Measurements from ENCODE around the gene CHRD. TPM values are rescaled to one million over a fixed set of nuclear protein-coding genes. Genes with fewer than 3 reads are reported as not detected.
A peak's percentile ranks its signal among the peaks of the same experiment; 100 is the strongest.

CHRD gene
- total and polyA plus RNA-seq, 7 donors, result 0.23 to 16.3 (median 5.7) TPM

- Histone ChIP-seq H3K36me3 (no peaks in the 10 kb centered on the region), H3K4me3 (no peak overlapping the region), H3K9me3 (no peaks in the 10 kb centered on the region), H3K4me1 (no peaks in the 10 kb centered on the region), H3K27me3 (no peaks in the 10 kb centered on the region), H3K27ac (no peak overlapping the region)
- 83 to 90% methylated on average over 4 of the region's 4 CpGs for WGBS, 2 donors
- intact Hi-C loops (cut with DNase I), result loop anchor here (5.0 kb wide), 1 partner anchor 127 kb away; no protein-coding TSS in a partner anchor
- TF ChIP-seq POLR2AphosphoS5 (IDR thresholded peaks at IDR 0.05) (no peak), POLR2A (IDR thresholded peaks at IDR 0.05) (no peak), EP300 (IDR thresholded peaks at IDR 0.05) (no peak), CTCF (IDR thresholded peaks at IDR 0.05) (no peak)
- no peak for DNase-seq
These were observed 35.3 kb downstream of the CHRD start for GRCh38 chr3:184415203-184415490.

- Histone ChIP-seq H3K36me3 (no peaks in the 10 kb centered on the region), H3K4me3 (no peak overlapping the region), H3K9me3 (peaks cover 0 to 3% (median 1%) of the 10 kb centered on the region in 4 donors), H3K27ac (no peak overlapping the region), H3K27me3 (no peaks in the 10 kb centered on the region), H3K4me1 (no peaks in the 10 kb centered on the region)
- TF ChIP-seq POLR2A (IDR thresholded peaks at IDR 0.05), result no peak
- no peak for TF ChIP-seq POLR2AphosphoS5 (IDR thresholded peaks at IDR 0.05)
- TF ChIP-seq EP300 (IDR thresholded peaks at IDR 0.05), result no peak
- TF ChIP-seq CTCF (IDR thresholded peaks at IDR 0.05), result peak; percentile 45 to 69 (median 64)
- intact Hi-C loops (cut with DNase I), result loop anchor here (5.0 kb wide), 1 partner anchor 125 kb away; no protein-coding TSS in a partner anchor
- DNase-seq, result peak; percentile 81
- WGBS, 2 donors, result 24 to 36% methylated on average over 14 of the region's 14 CpGs
These were observed 37.9 kb downstream of the CHRD start for GRCh38 chr3:184417619-184418327.

GRCh38 chr3:184419171-184419570 is 39.3 kb downstream of the CHRD start:
- no peak overlapping the region for H3K4me3 ChIP-seq
- TF ChIP-seq POLR2A (IDR thresholded peaks at IDR 0.05), result no peak
- no peak for TF ChIP-seq CTCF (IDR thresholded peaks at IDR 0.05)
- H3K27me3 ChIP-seq, result no peaks in the 10 kb centered on the region
- DNase-seq, result no peak
- no peaks in the 10 kb centered on the region for H3K4me1 ChIP-seq
- intact Hi-C loops (cut with DNase I), result loop anchor here (5.0 kb wide), 1 partner anchor 123 kb away; no protein-coding TSS in a partner anchor
- no peak overlapping the region for H3K27ac ChIP-seq
- H3K9me3 ChIP-seq, result peaks cover 0 to 5% (median 1%) of the 10 kb centered on the region in 4 donors
- WGBS, 2 donors, result 81 to 82% methylated on average over 5 of the region's 5 CpGs
- H3K36me3 ChIP-seq, result no peaks in the 10 kb centered on the region

- Histone ChIP-seq H3K9me3 (peaks cover 0 to 5% (median 1%) of the 10 kb centered on the region in 4 donors), H3K27ac (no peak overlapping the region), H3K4me1 (no peaks in the 10 kb centered on the region), H3K4me3 (no peak overlapping the region), H3K36me3 (no peaks in the 10 kb centered on the region), H3K27me3 (no peaks in the 10 kb centered on the region)
- 72 to 89% methylated on average over 3 of the region's 3 CpGs for WGBS, 2 donors
- DNase-seq, result no peak
- intact Hi-C loops (cut with DNase I), result no loop called here
- TF ChIP-seq POLR2AphosphoS5 (IDR thresholded peaks at IDR 0.05), result no peak
- TF ChIP-seq EP300 (IDR thresholded peaks at IDR 0.05), result no peak
- TF ChIP-seq CTCF (IDR thresholded peaks at IDR 0.05), result no peak
- TF ChIP-seq POLR2A (IDR thresholded peaks at IDR 0.05), result no peak
These were observed 43.7 kb downstream of the CHRD start for GRCh38 chr3:184423561-184423960.

- 89 to 90% methylated on average over 12 of the region's 12 CpGs for WGBS, 2 donors
- Histone ChIP-seq H3K4me1 (no peaks in the 10 kb centered on the region), H3K27ac (no peak overlapping the region), H3K27me3 (no peaks in the 10 kb centered on the region), H3K36me3 (no peaks in the 10 kb centered on the region), H3K9me3 (peaks cover 0 to 5% (median 1%) of the 10 kb centered on the region in 4 donors), H3K4me3 (no peak overlapping the region)
- DNase-seq, result no peak
- no peak for TF ChIP-seq CTCF (IDR thresholded peaks at IDR 0.05)
- no peak for TF ChIP-seq POLR2AphosphoS5 (IDR thresholded peaks at IDR 0.05)
- no peak for TF ChIP-seq POLR2A (IDR thresholded peaks at IDR 0.05)
- TF ChIP-seq EP300 (IDR thresholded peaks at IDR 0.05), result no peak
- intact Hi-C loops (cut with DNase I), result no loop called here
These were observed 46.9 kb downstream of the CHRD start for GRCh38 chr3:184426691-184427141.
